ENCODE results near the gene PLCH1.

The PLCH1 gene

DNA sequence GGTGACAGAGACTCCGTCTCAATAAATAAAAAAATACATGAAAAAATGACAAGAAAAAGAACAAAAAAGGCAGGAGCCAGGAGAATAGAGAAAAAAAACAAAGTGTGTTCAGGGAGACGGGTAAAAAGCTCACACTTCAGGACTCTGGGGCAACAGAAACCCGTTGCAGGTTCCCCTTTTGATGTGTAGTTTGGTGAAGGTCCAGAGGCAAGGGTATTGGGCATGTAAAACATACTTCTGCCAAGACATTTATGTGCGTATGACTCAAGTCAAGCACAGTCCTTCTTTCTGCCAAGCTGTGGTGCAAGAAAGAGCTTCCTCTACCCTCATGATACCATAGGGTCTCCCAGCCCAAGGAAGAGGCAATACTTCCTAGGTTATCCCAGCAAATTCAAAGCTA is 418.0 kb downstream of the PLCH1 start:
- TF ChIP-seq TAF1 (IDR thresholded peaks at IDR 0.05; ENCODE audit: borderline replicate concordance, insufficient read depth, low read length) (no peak), FOXP2 (optimal IDR thresholded peaks at IDR 0.05; ENCODE audit: borderline replicate concordance, extremely low read depth, extremely low read length, insufficient read depth) (no peak), SIN3A (IDR thresholded peaks at IDR 0.05; ENCODE audit: borderline replicate concordance, insufficient read depth, low read length) (no peak), POLR2AphosphoS5 (IDR thresholded peaks at IDR 0.05; ENCODE audit: low read depth, low read length) (no peak)
- TF ChIP-seq, protein P1, sequence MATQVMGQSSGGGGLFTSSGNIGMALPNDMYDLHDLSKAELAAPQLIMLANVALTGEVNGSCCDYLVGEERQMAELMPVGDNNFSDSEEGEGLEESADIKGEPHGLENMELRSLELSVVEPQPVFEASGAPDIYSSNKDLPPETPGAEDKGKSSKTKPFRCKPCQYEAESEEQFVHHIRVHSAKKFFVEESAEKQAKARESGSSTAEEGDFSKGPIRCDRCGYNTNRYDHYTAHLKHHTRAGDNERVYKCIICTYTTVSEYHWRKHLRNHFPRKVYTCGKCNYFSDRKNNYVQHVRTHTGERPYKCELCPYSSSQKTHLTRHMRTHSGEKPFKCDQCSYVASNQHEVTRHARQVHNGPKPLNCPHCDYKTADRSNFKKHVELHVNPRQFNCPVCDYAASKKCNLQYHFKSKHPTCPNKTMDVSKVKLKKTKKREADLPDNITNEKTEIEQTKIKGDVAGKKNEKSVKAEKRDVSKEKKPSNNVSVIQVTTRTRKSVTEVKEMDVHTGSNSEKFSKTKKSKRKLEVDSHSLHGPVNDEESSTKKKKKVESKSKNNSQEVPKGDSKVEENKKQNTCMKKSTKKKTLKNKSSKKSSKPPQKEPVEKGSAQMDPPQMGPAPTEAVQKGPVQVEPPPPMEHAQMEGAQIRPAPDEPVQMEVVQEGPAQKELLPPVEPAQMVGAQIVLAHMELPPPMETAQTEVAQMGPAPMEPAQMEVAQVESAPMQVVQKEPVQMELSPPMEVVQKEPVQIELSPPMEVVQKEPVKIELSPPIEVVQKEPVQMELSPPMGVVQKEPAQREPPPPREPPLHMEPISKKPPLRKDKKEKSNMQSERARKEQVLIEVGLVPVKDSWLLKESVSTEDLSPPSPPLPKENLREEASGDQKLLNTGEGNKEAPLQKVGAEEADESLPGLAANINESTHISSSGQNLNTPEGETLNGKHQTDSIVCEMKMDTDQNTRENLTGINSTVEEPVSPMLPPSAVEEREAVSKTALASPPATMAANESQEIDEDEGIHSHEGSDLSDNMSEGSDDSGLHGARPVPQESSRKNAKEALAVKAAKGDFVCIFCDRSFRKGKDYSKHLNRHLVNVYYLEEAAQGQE (IDR thresholded peaks at IDR 0.05; ENCODE audit: insufficient read depth in 1 of 2, low read depth in 2 of 2, low read length in 2 of 2), result no peak

DNA sequence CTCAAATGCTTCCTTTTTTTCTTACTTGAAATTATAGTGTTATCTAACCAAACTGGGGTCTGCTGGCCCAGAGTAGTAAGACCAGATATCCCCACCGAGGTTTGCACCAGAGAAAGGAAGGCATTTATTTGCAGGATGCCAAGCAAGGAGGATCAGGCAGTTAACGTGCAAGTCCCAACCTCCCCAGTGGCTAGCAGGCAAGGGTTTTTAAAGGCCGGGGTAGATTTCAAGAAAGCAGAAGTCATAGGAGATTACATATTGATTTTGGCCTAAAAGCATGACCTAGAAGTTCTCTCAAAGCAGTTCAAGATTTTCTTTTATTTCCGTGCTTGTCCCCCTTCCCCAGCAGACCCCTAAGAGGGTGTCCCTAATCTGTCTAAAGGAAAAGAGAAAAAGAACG is 418.6 kb downstream of the PLCH1 start:
- TF ChIP-seq TAF1 (IDR thresholded peaks at IDR 0.05; ENCODE audit: borderline replicate concordance, insufficient read depth, low read length), result no peak
- TF ChIP-seq POLR2AphosphoS5 (IDR thresholded peaks at IDR 0.05; ENCODE audit: low read depth, low read length), result no peak
